Stimulated activated effector memory CD8-positive, alpha-beta T cell treated with anti-CD3 and anti-CD28 coated beads, Interleukin-12 subunit alpha, Interleukin-12 subunit beta, amount 100 ng/mL, for 72 hours (primary cell): ENCODE results near the gene SORCS1.

Source experiments
- ATAC-seq: fragments of 150-1000 bp; cut with Tn5 transposase; 2 replicates; pipeline ENCODE4 v1.10.0; 2021
- DNase-seq, 2 donors: peaks; one replicate each; pipeline ENCODE4 v3.0.0; 2021 to 2022; ENCODE audit warnings: low spot score in 2 of 2
- H3K27ac Mint-ChIP-seq: one replicate; pipeline ENCODE4 v1.8.0; 2022; ENCODE audit warnings: mild to moderate bottlenecking, mixed read lengths
- H3K36me3 Mint-ChIP-seq: one replicate; pipeline ENCODE4 v1.8.0; 2022; ENCODE audit warnings: mild to moderate bottlenecking, mixed read lengths
- H3K4me1 Mint-ChIP-seq: one replicate; pipeline ENCODE4 v1.8.0; 2022; ENCODE audit warnings: mixed read lengths
- H3K4me3 Mint-ChIP-seq: one replicate; pipeline ENCODE4 v1.8.0; 2022; ENCODE audit warnings: mild to moderate bottlenecking, mixed read lengths
- H3K9me3 Mint-ChIP-seq: one replicate; pipeline ENCODE4 v1.8.0; 2022; ENCODE audit warnings: mixed read lengths

Gene SORCS1

GRCh38 chr10:107163881-107164861, at the start of gene SORCS1:
TSS of gene SORCS1 (minus strand) at chr10:107164706.
- peaks cover 6% of the 10 kb centered on the region for H3K9me3 Mint-ChIP-seq
- H3K4me3 Mint-ChIP-seq, result no peak within 1 kb of the TSS
- no peak for DNase-seq
- H3K4me1 Mint-ChIP-seq, result no peaks in the 10 kb centered on the region
- ATAC-seq, result peak; percentile 11
- no peaks in the 10 kb centered on the region for H3K36me3 Mint-ChIP-seq
- H3K27ac Mint-ChIP-seq, result no peak within 1 kb of the TSS

- H3K4me1 Mint-ChIP-seq, result no peaks in the 10 kb centered on the region
- no peak for DNase-seq
- H3K27ac Mint-ChIP-seq, result no peak overlapping the region
- peaks cover 23% of the 10 kb centered on the region for H3K9me3 Mint-ChIP-seq
- H3K4me3 Mint-ChIP-seq, result no peak overlapping the region
- ATAC-seq, result no peak
- no peaks in the 10 kb centered on the region for H3K36me3 Mint-ChIP-seq
Measured at GRCh38 chr10:107214261-107214660, 49.8 kb upstream of the SORCS1 start.

GRCh38 chr10:107213861-107214260, 49.4 kb upstream of the SORCS1 start:
- Mint-ChIP-seq H3K4me1 (no peaks in the 10 kb centered on the region), H3K4me3 (no peak overlapping the region), H3K27ac (no peak overlapping the region), H3K36me3 (no peaks in the 10 kb centered on the region), H3K9me3 (peaks cover 23% of the 10 kb centered on the region)
- DNase-seq, result no peak
- no peak for ATAC-seq

- H3K9me3 Mint-ChIP-seq, result peaks cover 24% of the 10 kb centered on the region
- no peak for ATAC-seq
- no peaks in the 10 kb centered on the region for H3K4me1 Mint-ChIP-seq
- no peak for DNase-seq
- H3K27ac Mint-ChIP-seq, result no peak overlapping the region
- H3K4me3 Mint-ChIP-seq, result no peak overlapping the region
- H3K36me3 Mint-ChIP-seq, result no peaks in the 10 kb centered on the region
Measured at GRCh38 chr10:107206833-107207232, 42.3 kb upstream of the SORCS1 start.

- peaks cover 6% of the 10 kb centered on the region for H3K9me3 Mint-ChIP-seq
- H3K4me1 Mint-ChIP-seq, result no peaks in the 10 kb centered on the region
- H3K36me3 Mint-ChIP-seq, result no peaks in the 10 kb centered on the region
- H3K27ac Mint-ChIP-seq, result no peak overlapping the region
- no peak overlapping the region for H3K4me3 Mint-ChIP-seq
- ATAC-seq, result no peak
- no peak for DNase-seq
Measured at GRCh38 chr10:107169516-107169915, 5.0 kb upstream of the SORCS1 start.

GRCh38 chr10:107168738-107169137, 4.2 kb upstream of the SORCS1 start:
- no peak for DNase-seq
- no peak for ATAC-seq
- H3K27ac Mint-ChIP-seq, result no peak overlapping the region
- H3K9me3 Mint-ChIP-seq, result peaks cover 6% of the 10 kb centered on the region
- no peak overlapping the region for H3K4me3 Mint-ChIP-seq
- H3K36me3 Mint-ChIP-seq, result no peaks in the 10 kb centered on the region
- no peaks in the 10 kb centered on the region for H3K4me1 Mint-ChIP-seq

- Mint-ChIP-seq H3K4me1 (no peaks in the 10 kb centered on the region), H3K27ac (no peak overlapping the region), H3K36me3 (no peaks in the 10 kb centered on the region), H3K4me3 (no peak overlapping the region), H3K9me3 (peaks cover 6% of the 10 kb centered on the region)
- DNase-seq (no peak), ATAC-seq (no peak)
Measured at GRCh38 chr10:107166403-107166802, 1.9 kb upstream of the SORCS1 start.

GRCh38 chr10:107164992-107165391, 486 bp upstream of the SORCS1 start:
- peaks cover 6% of the 10 kb centered on the region for H3K9me3 Mint-ChIP-seq

GRCh38 chr10:107163076-107163855, 1.2 kb downstream of the SORCS1 start:
- ATAC-seq, result no peak
- Mint-ChIP-seq H3K36me3 (no peaks in the 10 kb centered on the region), H3K27ac (no peak overlapping the region), H3K4me3 (no peak overlapping the region), H3K4me1 (no peaks in the 10 kb centered on the region), H3K9me3 (peaks cover 5% of the 10 kb centered on the region)
- no peak for DNase-seq

More at GRCh38 chr10:107164992-107165391, 486 bp upstream of the SORCS1 start:
- H3K36me3 Mint-ChIP-seq, result no peaks in the 10 kb centered on the region
- H3K27ac Mint-ChIP-seq, result no peak overlapping the region
- ATAC-seq (no peak), DNase-seq (no peak)
- no peak overlapping the region for H3K4me3 Mint-ChIP-seq
- no peaks in the 10 kb centered on the region for H3K4me1 Mint-ChIP-seq

- Mint-ChIP-seq H3K36me3 (no peaks in the 10 kb centered on the region), H3K4me3 (no peak overlapping the region), H3K9me3 (peaks cover 6% of the 10 kb centered on the region), H3K27ac (no peak overlapping the region), H3K4me1 (no peaks in the 10 kb centered on the region)
- no peak for DNase-seq
- ATAC-seq, result no peak
Measured at GRCh38 chr10:107160866-107161265, 3.6 kb downstream of the SORCS1 start.

GRCh38 chr10:107159871-107160270, 4.6 kb downstream of the SORCS1 start:
- no peak for DNase-seq
- H3K4me3 Mint-ChIP-seq, result no peak overlapping the region
- H3K4me1 Mint-ChIP-seq, result no peaks in the 10 kb centered on the region
- ATAC-seq, result no peak
- no peaks in the 10 kb centered on the region for H3K36me3 Mint-ChIP-seq
- H3K9me3 Mint-ChIP-seq, result peaks cover 4% of the 10 kb centered on the region
- H3K27ac Mint-ChIP-seq, result no peak overlapping the region

GRCh38 chr10:107157071-107157470, 7.4 kb downstream of the SORCS1 start:
- no peak for ATAC-seq
- Mint-ChIP-seq H3K36me3 (no peaks in the 10 kb centered on the region), H3K27ac (no peak overlapping the region), H3K4me1 (no peaks in the 10 kb centered on the region), H3K4me3 (no peak overlapping the region), H3K9me3 (peaks cover 9% of the 10 kb centered on the region)
- DNase-seq, result no peak

- no peak overlapping the region for H3K27ac Mint-ChIP-seq
- no peak overlapping the region for H3K4me3 Mint-ChIP-seq
- H3K4me1 Mint-ChIP-seq, result no peaks in the 10 kb centered on the region
- H3K9me3 Mint-ChIP-seq, result peaks cover 27% of the 10 kb centered on the region
- DNase-seq (no peak), ATAC-seq (no peak)
- H3K36me3 Mint-ChIP-seq, result no peaks in the 10 kb centered on the region
Measured at GRCh38 chr10:107152087-107152486, 12.4 kb downstream of the SORCS1 start.

- no peak for ATAC-seq
Measured at GRCh38 chr10:107148906-107149305, 15.6 kb downstream of the SORCS1 start.

GRCh38 chr10:107144490-107144889, 20.0 kb downstream of the SORCS1 start:
- peaks cover 11% of the 10 kb centered on the region for H3K9me3 Mint-ChIP-seq
- no peak overlapping the region for H3K4me3 Mint-ChIP-seq

More at GRCh38 chr10:107148906-107149305, 15.6 kb downstream of the SORCS1 start:
- DNase-seq, result no peak
- no peak overlapping the region for H3K27ac Mint-ChIP-seq
- H3K9me3 Mint-ChIP-seq, result peaks cover 32% of the 10 kb centered on the region
- no peak overlapping the region for H3K4me3 Mint-ChIP-seq
- H3K4me1 Mint-ChIP-seq, result no peaks in the 10 kb centered on the region
- H3K36me3 Mint-ChIP-seq, result no peaks in the 10 kb centered on the region

More at GRCh38 chr10:107144490-107144889, 20.0 kb downstream of the SORCS1 start:
- no peak for ATAC-seq
- Mint-ChIP-seq H3K4me1 (no peaks in the 10 kb centered on the region), H3K27ac (no peak overlapping the region), H3K36me3 (no peaks in the 10 kb centered on the region)
- no peak for DNase-seq
